Parathyroid adenoma (tissue), 2 donors: ENCODE data around the gene SLC44A3.

Experiments
- H2AFZ ChIP-seq: fragments of 300-600 bp; sonication (generic); one replicate; pipeline ENCODE4 v1.7.0; 2017; ENCODE audit warnings: antibody characterized with exemption, mild to moderate bottlenecking
- H3K27ac ChIP-seq: fragments of 300-600 bp; sonication (generic); one replicate; pipeline ENCODE4 v1.7.0; 2017
- H3K27me3 ChIP-seq: fragments of 300-600 bp; sonication (generic); one replicate; pipeline ENCODE4 v1.7.0; 2017; ENCODE audit warnings: low read length; ENCODE audit not compliant: control insufficient read depth, insufficient read depth
- H3K36me3 ChIP-seq: fragments of 300-600 bp; sonication (generic); one replicate; pipeline ENCODE4 v1.7.0; 2017; ENCODE audit warnings: low read length; ENCODE audit not compliant: control insufficient read depth, insufficient read depth
- H3K4me1 ChIP-seq: fragments of 300-600 bp; sonication (generic); one replicate; pipeline ENCODE4 v1.7.0; 2017; ENCODE audit warnings: control low read depth
- H3K4me2 ChIP-seq: fragments of 300-600 bp; sonication (generic); one replicate; pipeline ENCODE4 v1.7.0; 2017; ENCODE audit warnings: low read length
- H3K4me3 ChIP-seq: fragments of 300-600 bp; sonication (generic); one replicate; pipeline ENCODE4 v1.7.0; 2017; ENCODE audit warnings: low read depth, low read length
- H3K79me2 ChIP-seq: fragments of 300-600 bp; sonication (generic); one replicate; pipeline ENCODE4 v1.7.0; 2017; ENCODE audit warnings: control low read depth
- H3K9ac ChIP-seq: fragments of 300-600 bp; sonication (generic); one replicate; pipeline ENCODE4 v1.7.0; 2017; ENCODE audit warnings: mild to moderate bottlenecking
- H3K9me3 ChIP-seq: fragments of 300-600 bp; sonication (generic); one replicate; pipeline ENCODE4 v1.7.0; 2017; ENCODE audit warnings: low read length; ENCODE audit not compliant: control insufficient read depth
- TF ChIP-seq, protein P1 (sequence below): fragments of 300-600 bp; sonication (generic); IDR thresholded peaks from one replicate; pipeline ENCODE4 v1.7.0; 2017; ENCODE audit warnings: antibody characterized with exemption, mild to moderate bottlenecking
- donor health status: primary hyperparathyroidism.

SLC44A3 gene

DNA sequence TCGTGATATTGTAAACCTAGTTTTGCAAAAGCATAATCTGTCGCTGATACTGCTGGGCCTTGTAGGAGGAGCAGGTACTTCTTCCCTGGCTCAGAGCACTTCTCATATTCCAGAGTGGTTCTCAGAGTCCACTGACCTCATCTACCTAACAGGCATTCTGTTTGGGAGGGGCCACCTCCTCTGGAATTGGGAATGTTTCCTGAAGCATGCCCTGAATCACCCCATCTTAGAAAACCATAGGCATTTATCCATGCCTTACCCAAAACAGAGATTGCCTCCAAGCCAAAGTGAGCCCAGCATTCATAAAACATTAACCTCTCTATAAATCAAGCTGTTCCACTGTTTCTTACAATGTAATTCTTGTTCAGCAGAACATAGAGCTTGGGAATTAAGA is 35.1 kb downstream of the SLC44A3 start:
- no peak overlapping the region for H3K4me2 ChIP-seq
- no peaks in the 10 kb centered on the region for H3K79me2 ChIP-seq
- no peak overlapping the region for H2AFZ ChIP-seq
- no peaks in the 10 kb centered on the region for H3K4me1 ChIP-seq
- no peaks in the 10 kb centered on the region for H3K27me3 ChIP-seq
- H3K27ac ChIP-seq: no peak overlapping the region
- no peaks in the 10 kb centered on the region for H3K36me3 ChIP-seq
- H3K9me3 ChIP-seq: no peaks in the 10 kb centered on the region
- no peak overlapping the region for H3K9ac ChIP-seq
- TF ChIP-seq, protein P1, sequence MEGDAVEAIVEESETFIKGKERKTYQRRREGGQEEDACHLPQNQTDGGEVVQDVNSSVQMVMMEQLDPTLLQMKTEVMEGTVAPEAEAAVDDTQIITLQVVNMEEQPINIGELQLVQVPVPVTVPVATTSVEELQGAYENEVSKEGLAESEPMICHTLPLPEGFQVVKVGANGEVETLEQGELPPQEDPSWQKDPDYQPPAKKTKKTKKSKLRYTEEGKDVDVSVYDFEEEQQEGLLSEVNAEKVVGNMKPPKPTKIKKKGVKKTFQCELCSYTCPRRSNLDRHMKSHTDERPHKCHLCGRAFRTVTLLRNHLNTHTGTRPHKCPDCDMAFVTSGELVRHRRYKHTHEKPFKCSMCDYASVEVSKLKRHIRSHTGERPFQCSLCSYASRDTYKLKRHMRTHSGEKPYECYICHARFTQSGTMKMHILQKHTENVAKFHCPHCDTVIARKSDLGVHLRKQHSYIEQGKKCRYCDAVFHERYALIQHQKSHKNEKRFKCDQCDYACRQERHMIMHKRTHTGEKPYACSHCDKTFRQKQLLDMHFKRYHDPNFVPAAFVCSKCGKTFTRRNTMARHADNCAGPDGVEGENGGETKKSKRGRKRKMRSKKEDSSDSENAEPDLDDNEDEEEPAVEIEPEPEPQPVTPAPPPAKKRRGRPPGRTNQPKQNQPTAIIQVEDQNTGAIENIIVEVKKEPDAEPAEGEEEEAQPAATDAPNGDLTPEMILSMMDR: no peak
- H3K4me3 ChIP-seq: no peak overlapping the region

DNA sequence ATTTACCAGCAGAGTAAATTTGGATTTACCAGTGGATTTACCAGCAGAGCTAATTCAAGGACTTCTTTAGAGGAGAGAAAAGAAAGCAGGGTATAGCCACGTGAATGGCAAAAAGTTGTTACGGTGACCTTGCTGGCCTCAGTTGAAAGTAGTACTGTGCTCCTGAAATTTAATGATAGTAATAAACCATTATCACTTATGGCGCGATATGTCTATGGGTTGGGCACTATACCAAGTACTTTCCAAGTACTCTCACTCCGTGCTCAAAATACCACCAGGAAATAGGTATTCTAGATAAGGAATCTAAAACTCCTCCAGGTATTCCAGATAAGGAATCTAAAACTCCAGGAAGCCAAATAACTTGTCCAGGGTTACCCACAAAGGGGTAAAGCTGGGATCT is 35.8 kb downstream of the SLC44A3 start:
- Histone ChIP-seq H3K9me3 (no peaks in the 10 kb centered on the region), H3K4me3 (no peak overlapping the region), H2AFZ (no peak overlapping the region), H3K4me1 (no peaks in the 10 kb centered on the region), H3K27me3 (no peaks in the 10 kb centered on the region), H3K27ac (no peak overlapping the region), H3K4me2 (no peak overlapping the region), H3K79me2 (no peaks in the 10 kb centered on the region), H3K9ac (no peak overlapping the region), H3K36me3 (no peaks in the 10 kb centered on the region)
- TF ChIP-seq, protein P1: no peak

DNA sequence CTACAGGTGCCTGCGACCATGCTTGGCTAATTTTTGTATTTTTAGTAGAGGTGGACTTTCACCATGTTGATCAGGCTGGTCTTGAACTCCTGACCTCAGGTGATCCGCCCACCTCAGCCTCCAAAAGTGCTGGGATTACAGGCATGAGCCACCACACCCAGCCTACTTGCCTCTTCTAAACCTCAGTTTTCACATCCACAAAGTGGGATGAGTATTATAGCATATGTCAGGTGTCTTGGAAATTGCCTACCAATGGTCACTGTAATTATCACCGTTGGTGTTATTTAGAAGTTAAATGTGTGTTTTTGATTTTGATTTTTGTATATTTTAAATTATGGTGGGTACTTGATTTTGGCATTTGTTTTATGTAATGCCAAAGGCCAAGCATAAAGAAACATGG is 36.7 kb downstream of the SLC44A3 start:
- no peaks in the 10 kb centered on the region for H3K27me3 ChIP-seq
- TF ChIP-seq, protein P1: no peak
- no peak overlapping the region for H3K9ac ChIP-seq
- H3K4me1 ChIP-seq: no peaks in the 10 kb centered on the region
- H3K79me2 ChIP-seq: no peaks in the 10 kb centered on the region
- H3K9me3 ChIP-seq: no peaks in the 10 kb centered on the region
- H3K27ac ChIP-seq: no peak overlapping the region
- no peaks in the 10 kb centered on the region for H3K36me3 ChIP-seq
- no peak overlapping the region for H3K4me3 ChIP-seq
- H3K4me2 ChIP-seq: no peak overlapping the region
- H2AFZ ChIP-seq: no peak overlapping the region

DNA sequence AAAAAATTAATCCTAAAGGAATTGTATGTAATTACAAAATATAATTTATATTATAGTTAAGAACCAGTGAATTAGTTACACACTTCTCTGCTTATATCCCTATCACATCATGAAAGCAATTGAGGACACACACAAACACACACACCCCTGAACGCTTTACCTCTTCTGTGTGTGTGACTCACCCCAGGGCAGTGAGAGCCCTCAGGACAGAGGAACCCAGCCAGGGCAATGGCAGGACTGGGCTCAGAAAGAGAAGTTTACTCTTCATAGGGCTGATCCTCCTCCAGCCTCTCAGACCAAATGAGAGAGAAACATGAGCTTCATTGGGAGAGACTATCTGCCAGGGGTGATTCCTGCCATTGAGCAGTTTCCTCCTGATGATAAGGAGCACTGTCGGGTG is 38.1 kb downstream of the SLC44A3 start:
- Histone ChIP-seq H3K27ac (no peak overlapping the region), H2AFZ (no peak overlapping the region), H3K36me3 (no peaks in the 10 kb centered on the region), H3K27me3 (no peaks in the 10 kb centered on the region), H3K79me2 (no peaks in the 10 kb centered on the region), H3K9ac (no peak overlapping the region), H3K4me2 (no peak overlapping the region), H3K4me1 (no peaks in the 10 kb centered on the region), H3K9me3 (no peaks in the 10 kb centered on the region), H3K4me3 (no peak overlapping the region)
- TF ChIP-seq, protein P1: no peak

DNA sequence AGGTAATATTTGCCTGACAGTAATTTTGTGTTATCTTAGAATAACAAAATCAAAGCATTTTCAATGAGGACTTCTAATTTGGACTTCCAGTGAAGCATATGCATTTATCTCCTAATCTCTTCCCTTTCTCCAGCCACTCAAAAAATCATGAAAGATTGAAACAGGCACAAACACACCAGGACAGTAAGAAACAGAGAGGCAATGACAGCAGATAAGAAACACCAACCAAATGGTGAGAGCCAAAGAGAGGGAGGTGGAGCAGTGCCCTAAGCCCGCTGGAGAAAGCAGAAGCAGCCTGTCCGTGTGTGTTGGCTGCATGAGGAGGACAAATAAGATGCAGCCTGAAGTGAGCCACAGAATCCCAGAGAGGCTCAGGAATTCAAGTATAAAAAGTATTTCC is 39.0 kb downstream of the SLC44A3 start:
- Histone ChIP-seq H3K4me1 (peaks cover 3% of the 10 kb centered on the region), H3K9ac (no peak overlapping the region), H3K4me3 (no peak overlapping the region), H3K36me3 (no peaks in the 10 kb centered on the region), H3K9me3 (no peaks in the 10 kb centered on the region), H3K27ac (no peak overlapping the region), H3K4me2 (no peak overlapping the region), H3K79me2 (no peaks in the 10 kb centered on the region), H2AFZ (no peak overlapping the region), H3K27me3 (no peaks in the 10 kb centered on the region)
- TF ChIP-seq, protein P1: no peak
